Heart right ventricle (tissue), 16 donors: Measurements from ENCODE around the gene DIP2C. TPM values are rescaled to one million over a fixed set of nuclear protein-coding genes. Genes with fewer than 3 reads are reported as not detected.

ENCODE experiments used
- ATAC-seq, 8 donors: fragments of 200-7000 bp; cut with Tn5 transposase; one replicate each; pipeline ENCODE4 v1.9.1; 2020; ENCODE audit warnings: mild to moderate bottlenecking in 8 of 8, moderate library complexity in 8 of 8, moderate number of reproducible peaks in 1 of 8
- DNase-seq, 2 donors: peaks; one replicate each; pipeline ENCODE4 v3.0.0-alpha.2; 2020
- H3K27ac ChIP-seq, 10 donors: fragments of 200-600 bp; sonication (generic) in 2 of 10; one replicate each; pipeline versions ENCODE4 v1.5.0 to v1.8.0; 2020 to 2022; ENCODE audit warnings: mild to moderate bottlenecking in 3 of 10
- H3K27me3 ChIP-seq, 7 donors: fragments of 200-600 bp; one replicate each; pipeline ENCODE4 v1.8.0; 2021 to 2022; ENCODE audit warnings: mild to moderate bottlenecking in 2 of 7
- H3K36me3 ChIP-seq, 9 donors: fragments of 200-600 bp; sonication (generic) in 1 of 9; one replicate each; pipeline versions ENCODE4 v1.5.0 to v1.8.0; 2020 to 2022; ENCODE audit warnings: mild to moderate bottlenecking in 2 of 9
- H3K4me1 ChIP-seq, 9 donors: fragments of 200-600 bp; sonication (generic) in 1 of 9; one replicate each; pipeline versions ENCODE4 v1.5.0 to v1.8.0; 2020 to 2022; ENCODE audit warnings: mild to moderate bottlenecking in 4 of 9
- H3K4me3 ChIP-seq, 10 donors: fragments of 200-600 bp; sonication (generic) in 2 of 10; one replicate each; pipeline versions ENCODE4 v1.5.0 to v1.8.0; 2020 to 2022; ENCODE audit warnings: mild to moderate bottlenecking in 7 of 10, moderate library complexity in 2 of 10
- H3K9me3 ChIP-seq, 11 donors: fragments of 200-600 bp in 10 of 11; sonication (generic) in 2 of 11; one replicate each; pipeline versions ENCODE4 v1.5.0 to v1.8.0; 2013 to 2022; ENCODE audit warnings: mild to moderate bottlenecking in 2 of 11, control low read depth in 1 of 11, moderate library complexity in 1 of 11
- WGBS, 2 donors: extraction: QIAGEN DNeasy Blood & Tissue Kit; methylation state at CpG; one replicate each; pipeline ENCODE4 v1.1.7; 2013; ENCODE audit warnings: inconsistent platforms in 1 of 2; 5-methylcytosine and 5-hydroxymethylcytosine counted together
- intact Hi-C, 10 donors: fragments of 100-400 bp; cut with DNase I; formaldehyde crosslinking; loops; one replicate each; pipeline versions ENCODE4 v1.11.1 to v1.14.2; 2022
- polyA plus RNA-seq, 2 donors: library from polyadenylated mRNA; stranded (reverse); fragments of 200-250 nt; gene quantifications; one replicate each; pipeline ENCODE4 v1.2.3, GENCODE V29; 2013
- total RNA-seq, 10 donors: library from RNA; stranded (reverse); fragmentation: NEBNext Ultra II Directional in 3 of 10; extraction: Animal tissue kit (Norgen Biotek cat#: 25700) in 3 of 10; gene quantifications; one replicate each; pipeline versions ENCODE4 v1.2.1 to v1.2.4, GENCODE V29; 2021 to 2023
- TF ChIP-seq, protein P1 (sequence below), 9 donors: fragments of 200-600 bp; sonication (generic) in 2 of 9; IDR thresholded peaks; one replicate each; pipeline versions ENCODE4 v1.5.0 to v1.8.0; 2021 to 2022; ENCODE audit warnings: antibody characterized with exemption in 9 of 9, mild to moderate bottlenecking in 5 of 9, moderate library complexity in 1 of 9
- donor health status: Arrhythmogenic right ventricular cardiomyopathy.
- donor health status: ischemic (EF 13 %, LVEDD 7.1; RV severe dilation, severe dysfunction).
- donor health status: healthy with polysubstance abuse.
- donor health status: DM: no; HTN: yes; CAD: no.
- donor health status: DM: no; HTN: no; CAD: no.
- donor health status: ischemic (EF 25% LVEDD 6.9; RV normal size, moderate dysfunction).
- donor health status: ischemic (EF 25% LVEDD 5.7; RV mildly dilated, moderate dysfunction).
- donor health status: healthy.
- donor health status: DM: yes; HTN: yes; CAD: no.
- donor health status: Ischemic cardiomyopathy.
- donor health status: ischemic (EF 35%, LVEDD 5.7; RV mildly dilated, moderate dysfunction).
- donor health status: nonischemic (EF 11% LVEDD 7.7; RV severe dilation, severe dysfunction).
- donor health status: DM: yes; HTN: yes; CAD: no.
- donor health status: PGD.
- donor health status: ischemic (EF 29% LVEDD 5.4; RV normal size, mild dysfunction).
- donor health status: nonischemic (EF 23%, LVEDD 6.1; RV moderate dilation, normal function).

The DIP2C gene
- total and polyA plus RNA-seq, 12 donors, result 7.1 to 48.2 (median 33.7) TPM

- DNase-seq, result no peak
These were observed 60.1 kb downstream of the DIP2C start for GRCh38 chr10:629186-629998.

DNA sequence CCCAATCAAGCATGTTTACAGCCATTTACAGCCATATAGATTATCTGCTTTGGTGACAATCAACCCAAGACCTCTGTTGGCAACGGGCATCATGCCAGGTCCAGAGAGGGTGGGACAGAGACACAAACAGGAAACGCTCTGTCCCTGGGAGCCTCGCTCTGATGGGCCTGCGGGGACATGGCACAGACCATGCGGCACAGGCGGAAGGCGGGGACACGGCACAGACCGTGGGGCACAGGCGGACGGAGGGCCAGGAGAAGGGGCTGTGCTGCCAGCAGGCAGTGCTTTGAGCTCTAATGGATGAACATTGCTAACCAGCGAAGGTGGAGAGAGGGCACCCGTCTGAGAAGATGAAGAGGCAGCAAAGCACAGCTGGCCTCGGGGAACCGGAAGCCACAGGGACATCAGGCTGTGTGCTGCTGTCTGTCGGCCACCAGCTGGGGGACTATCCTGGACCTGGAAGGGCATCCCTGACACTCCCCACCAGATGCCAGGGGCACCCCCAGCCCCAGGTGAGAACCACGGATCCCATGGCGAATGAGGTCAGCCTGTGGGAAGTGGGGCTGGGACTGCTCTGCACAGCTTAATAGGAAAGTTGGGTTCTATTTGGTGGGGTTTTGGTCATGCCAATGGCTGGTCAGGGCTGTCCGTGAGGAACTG, 61.0 kb downstream of the DIP2C start:
- 89 to 91% methylated on average over 19 of the region's 19 CpGs for WGBS, 2 donors
- peaks cover 0 to 10% (median 0%) of the 10 kb centered on the region in 9 donors for H3K36me3 ChIP-seq
- intact Hi-C loops, result loop anchor here in 5 of 10 donors (5.0 to 10.0 kb wide), 4 partner anchors 44 to 116 kb away; partner anchors contain the start of gene DIP2C (in 4 of the 5)
- peaks cover 10 to 40% (median 32%) of the 10 kb centered on the region in 9 donors for H3K4me1 ChIP-seq
- no peaks in the 10 kb centered on the region for H3K27me3 ChIP-seq
- H3K9me3 ChIP-seq, result no peaks in the 10 kb centered on the region
- ATAC-seq (no peak), DNase-seq (no peak)
- no peak overlapping the region for H3K4me3 ChIP-seq
- TF ChIP-seq, protein P1, sequence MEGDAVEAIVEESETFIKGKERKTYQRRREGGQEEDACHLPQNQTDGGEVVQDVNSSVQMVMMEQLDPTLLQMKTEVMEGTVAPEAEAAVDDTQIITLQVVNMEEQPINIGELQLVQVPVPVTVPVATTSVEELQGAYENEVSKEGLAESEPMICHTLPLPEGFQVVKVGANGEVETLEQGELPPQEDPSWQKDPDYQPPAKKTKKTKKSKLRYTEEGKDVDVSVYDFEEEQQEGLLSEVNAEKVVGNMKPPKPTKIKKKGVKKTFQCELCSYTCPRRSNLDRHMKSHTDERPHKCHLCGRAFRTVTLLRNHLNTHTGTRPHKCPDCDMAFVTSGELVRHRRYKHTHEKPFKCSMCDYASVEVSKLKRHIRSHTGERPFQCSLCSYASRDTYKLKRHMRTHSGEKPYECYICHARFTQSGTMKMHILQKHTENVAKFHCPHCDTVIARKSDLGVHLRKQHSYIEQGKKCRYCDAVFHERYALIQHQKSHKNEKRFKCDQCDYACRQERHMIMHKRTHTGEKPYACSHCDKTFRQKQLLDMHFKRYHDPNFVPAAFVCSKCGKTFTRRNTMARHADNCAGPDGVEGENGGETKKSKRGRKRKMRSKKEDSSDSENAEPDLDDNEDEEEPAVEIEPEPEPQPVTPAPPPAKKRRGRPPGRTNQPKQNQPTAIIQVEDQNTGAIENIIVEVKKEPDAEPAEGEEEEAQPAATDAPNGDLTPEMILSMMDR (IDR thresholded peaks at IDR 0.05), result no peak
- H3K27ac ChIP-seq, result no peak overlapping the region

More at GRCh38 chr10:629186-629998, 60.1 kb downstream of the DIP2C start:
- TF ChIP-seq, protein P1 (IDR thresholded peaks at IDR 0.05), result no peak
- ATAC-seq, result no peak
- intact Hi-C loops, result loop anchor here in 5 of 10 donors (5.0 to 10.0 kb wide), 4 partner anchors 43 to 117 kb away; partner anchors contain the start of gene DIP2C (in 4 of the 5)
- 92% methylated on average over 25 of the region's 25 CpGs for WGBS, 2 donors
- Histone ChIP-seq H3K27me3 (no peaks in the 10 kb centered on the region), H3K9me3 (no peaks in the 10 kb centered on the region), H3K27ac (no peak overlapping the region), H3K4me3 (no peak overlapping the region), H3K4me1 (peaks cover 11 to 40% (median 32%) of the 10 kb centered on the region in 9 donors), H3K36me3 (peaks cover 0 to 10% (median 0%) of the 10 kb centered on the region in 9 donors)

DNA sequence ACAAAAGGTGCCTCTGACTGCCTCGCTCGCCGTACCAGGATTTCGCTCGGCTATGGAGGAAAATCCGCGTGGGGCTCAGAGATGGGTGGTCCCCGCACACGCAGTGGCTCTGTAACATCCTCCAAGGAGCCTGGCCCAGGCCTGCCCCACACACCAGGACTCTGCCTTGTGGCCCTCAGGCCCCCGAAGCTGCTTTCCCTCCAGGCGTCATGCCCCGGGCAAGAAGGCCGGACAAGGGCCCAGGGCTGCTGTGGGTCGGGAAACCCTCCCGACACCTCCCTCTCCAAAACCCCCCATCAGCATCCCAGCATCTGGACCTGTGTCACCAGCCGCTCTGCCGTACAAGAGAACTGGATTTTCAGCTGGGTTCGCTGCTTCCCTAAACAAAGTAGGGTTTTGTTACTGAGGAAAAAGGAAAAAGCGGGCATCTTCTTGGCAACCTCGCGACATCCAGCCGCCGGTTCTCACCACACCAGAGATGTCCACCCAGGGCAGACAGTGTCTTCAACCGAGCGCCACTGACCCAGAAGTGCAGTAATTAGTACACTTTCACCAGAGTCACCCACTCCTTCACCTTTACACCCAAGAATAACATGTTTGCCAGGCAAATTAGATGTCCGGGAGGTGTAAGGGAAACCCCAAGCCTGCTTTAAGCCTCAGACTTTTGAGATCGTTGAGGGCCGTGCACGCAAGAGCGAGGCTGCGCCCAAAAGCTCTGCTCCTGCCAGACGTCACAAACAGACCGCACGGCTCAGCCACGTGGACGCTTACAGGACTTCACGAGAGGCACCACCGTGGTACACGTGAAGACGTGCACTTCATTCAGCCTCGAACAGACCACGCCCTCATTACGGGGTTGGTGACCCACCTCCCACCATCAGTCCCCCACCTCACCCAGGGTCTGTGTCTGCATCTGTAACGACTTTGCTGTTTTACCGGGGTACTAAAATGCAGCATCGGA, 62.2 kb downstream of the DIP2C start:
- no peaks in the 10 kb centered on the region for H3K9me3 ChIP-seq
- TF ChIP-seq, protein P1 (IDR thresholded peaks at IDR 0.05), result no peak
- H3K27me3 ChIP-seq, result no peaks in the 10 kb centered on the region
- ATAC-seq (no peak), DNase-seq (no peak)
- H3K4me3 ChIP-seq, result no peak overlapping the region
- H3K27ac ChIP-seq, result no peak overlapping the region
- 95% methylated on average over 46 of the region's 46 CpGs for WGBS, 2 donors
- intact Hi-C loops, result loop anchor here in 5 of 10 donors (5.0 to 10.0 kb wide), 4 partner anchors 45 to 115 kb away; partner anchors contain the start of gene DIP2C (in 4 of the 5)
- H3K36me3 ChIP-seq, result peaks cover 0 to 10% (median 0%) of the 10 kb centered on the region in 9 donors
- peaks cover 10 to 43% (median 32%) of the 10 kb centered on the region in 9 donors for H3K4me1 ChIP-seq
